HFF-Myc (cell line): Measurements from ENCODE around the gene RPL21.

Experiments used
- DNase-seq: peaks from one replicate; pipeline ENCODE4 v3.0.0-alpha.2; 2011; ENCODE audit warnings: low read depth; ENCODE audit errors: extremely low read depth
- H3K4me3 ChIP-seq: replicated peaks from 2 replicates; pipeline ENCODE4 v1.5.1; 2011; ENCODE audit warnings: low read depth, mild to moderate bottlenecking, control low read depth, low read length
- TF ChIP-seq, protein P1 (sequence below): IDR thresholded peaks from 2 replicates; pipeline ENCODE4 v1.5.1; 2012; ENCODE audit warnings: mild to moderate bottlenecking, low read depth, low read length, control low read depth; ENCODE audit errors: missing control alignments

RPL21 gene

DNA sequence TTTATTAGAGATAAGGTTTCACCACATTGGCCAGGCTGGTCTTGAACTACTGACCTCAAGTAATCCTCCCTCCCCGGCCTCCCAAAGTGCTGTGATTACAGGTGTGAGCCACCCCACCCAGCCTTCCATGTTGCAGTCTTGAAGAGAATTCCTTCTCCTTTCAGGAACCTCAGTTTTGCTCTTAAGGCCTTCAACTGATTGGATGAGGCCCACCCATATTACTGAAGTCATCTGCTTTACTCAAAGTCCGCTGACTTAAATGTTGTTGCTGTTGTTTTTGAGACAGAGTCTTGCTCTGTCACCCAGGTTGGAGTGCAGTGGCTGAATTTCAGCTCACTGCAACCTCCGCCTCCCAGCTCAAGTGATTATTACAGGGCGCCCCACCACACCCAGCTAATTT is 52.7 kb downstream of the RPL21 start:
- TF ChIP-seq, protein P1, sequence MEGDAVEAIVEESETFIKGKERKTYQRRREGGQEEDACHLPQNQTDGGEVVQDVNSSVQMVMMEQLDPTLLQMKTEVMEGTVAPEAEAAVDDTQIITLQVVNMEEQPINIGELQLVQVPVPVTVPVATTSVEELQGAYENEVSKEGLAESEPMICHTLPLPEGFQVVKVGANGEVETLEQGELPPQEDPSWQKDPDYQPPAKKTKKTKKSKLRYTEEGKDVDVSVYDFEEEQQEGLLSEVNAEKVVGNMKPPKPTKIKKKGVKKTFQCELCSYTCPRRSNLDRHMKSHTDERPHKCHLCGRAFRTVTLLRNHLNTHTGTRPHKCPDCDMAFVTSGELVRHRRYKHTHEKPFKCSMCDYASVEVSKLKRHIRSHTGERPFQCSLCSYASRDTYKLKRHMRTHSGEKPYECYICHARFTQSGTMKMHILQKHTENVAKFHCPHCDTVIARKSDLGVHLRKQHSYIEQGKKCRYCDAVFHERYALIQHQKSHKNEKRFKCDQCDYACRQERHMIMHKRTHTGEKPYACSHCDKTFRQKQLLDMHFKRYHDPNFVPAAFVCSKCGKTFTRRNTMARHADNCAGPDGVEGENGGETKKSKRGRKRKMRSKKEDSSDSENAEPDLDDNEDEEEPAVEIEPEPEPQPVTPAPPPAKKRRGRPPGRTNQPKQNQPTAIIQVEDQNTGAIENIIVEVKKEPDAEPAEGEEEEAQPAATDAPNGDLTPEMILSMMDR = no peak
- H3K4me3 ChIP-seq = no peak overlapping the region
- DNase-seq = no peak

DNA sequence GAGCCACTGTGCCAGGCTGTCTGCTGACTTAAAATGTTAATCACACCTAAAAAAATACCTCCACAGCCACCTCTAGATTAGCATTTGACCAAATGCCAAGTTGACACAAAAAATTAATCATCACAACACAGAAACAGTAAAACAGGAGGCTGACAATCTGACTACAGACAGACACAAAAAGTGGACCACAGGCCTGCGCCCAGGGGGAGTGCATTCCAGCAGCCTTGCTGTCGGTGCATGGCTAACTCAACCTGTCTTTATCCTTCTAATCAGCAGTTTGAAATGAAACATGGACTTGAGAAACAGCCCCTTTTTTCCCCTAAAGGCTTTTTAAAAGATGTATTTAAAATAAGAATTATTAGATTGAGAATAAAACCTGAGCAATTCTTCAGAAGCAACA is 53.3 kb downstream of the RPL21 start:
- H3K4me3 ChIP-seq = no peak overlapping the region
- no peak for DNase-seq
- TF ChIP-seq, protein P1 = no peak
